Stimulated activated naive B cell treated with anti-CD40 and anti-IgM and Interleukin-4, amounts not matched to agents 10 μg/mL and 1 μg/mL and 100 μg/mL, for 72 hours (primary cell): ENCODE data around the gene TPD52L1.
"Not testable (repeated sequence)": the region's sequence is repeated elsewhere in the genome, so short reads cannot be mapped to it uniquely, and the experiment has no call there.

Experiments used
- ATAC-seq, 2 donors: fragments of 150-1000 bp; cut with Tn5 transposase; replicated peaks; 2 replicates each; pipeline ENCODE4 v1.10.0; 2021; ENCODE audit warnings: moderate library complexity in 1 of 2
- DNase-seq: peaks from one replicate; pipeline ENCODE4 v3.0.0; 2021
- H3K27ac Mint-ChIP-seq: one replicate; pipeline ENCODE4 v1.8.0; 2022; ENCODE audit warnings: mild to moderate bottlenecking, mixed read lengths
- H3K27me3 Mint-ChIP-seq, 2 donors: one replicate each; pipeline ENCODE4 v1.8.0; 2022; ENCODE audit warnings: mixed read lengths in 2 of 2
- H3K36me3 Mint-ChIP-seq, 2 donors: one replicate each; pipeline ENCODE4 v1.8.0; 2022; ENCODE audit warnings: mixed read lengths in 2 of 2, mild to moderate bottlenecking in 1 of 2
- H3K4me1 Mint-ChIP-seq, 2 donors: one replicate each; pipeline ENCODE4 v1.8.0; 2022; ENCODE audit warnings: mixed read lengths in 2 of 2, mild to moderate bottlenecking in 1 of 2
- H3K4me3 Mint-ChIP-seq, 2 donors: one replicate each; pipeline ENCODE4 v1.8.0; 2022; ENCODE audit warnings: mild to moderate bottlenecking in 2 of 2, mixed read lengths in 2 of 2, moderate library complexity in 1 of 2
- H3K9me3 Mint-ChIP-seq, 2 donors: one replicate each; pipeline ENCODE4 v1.8.0; 2022; ENCODE audit warnings: mixed read lengths in 2 of 2, mild to moderate bottlenecking in 1 of 2

TPD52L1 gene

DNA sequence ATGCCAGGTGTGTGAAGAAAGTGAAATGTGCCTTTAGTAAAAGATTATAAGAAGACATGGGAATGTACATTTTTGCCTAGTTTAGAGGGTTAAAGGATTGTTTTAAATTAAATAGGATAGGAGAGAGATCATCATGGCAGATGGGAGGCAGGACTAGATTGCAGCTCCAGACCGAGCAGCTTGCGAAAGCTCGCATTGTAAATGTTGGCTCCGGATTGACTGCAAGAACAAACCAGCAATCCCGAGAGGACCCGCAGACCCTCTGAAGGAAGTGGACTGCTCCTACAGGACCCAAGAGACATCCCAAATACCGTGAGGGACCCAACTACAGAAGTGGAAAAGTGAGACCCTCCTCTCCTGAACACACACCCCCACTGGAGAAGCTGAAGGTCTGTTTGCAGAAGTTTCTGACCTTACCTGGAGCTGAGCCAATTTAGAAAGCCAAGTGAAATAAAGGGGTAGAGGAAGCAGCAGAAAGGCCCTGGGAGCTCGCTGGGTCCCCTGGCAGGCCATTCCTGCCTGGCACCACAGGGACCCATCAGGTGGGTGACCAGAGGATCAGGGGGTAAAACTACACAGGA, 30.0 kb upstream of the TPD52L1 start:
- ATAC-seq, result no peak
- Mint-ChIP-seq H3K4me3 (no peak overlapping the region), H3K27me3 (peaks cover 7 to 10% of the 10 kb centered on the region in 2 donors), H3K4me1 (no peaks in the 10 kb centered on the region), H3K9me3 (no peaks in the 10 kb centered on the region), H3K27ac (no peak overlapping the region), H3K36me3 (no peaks in the 10 kb centered on the region)
- no peak for DNase-seq

DNA sequence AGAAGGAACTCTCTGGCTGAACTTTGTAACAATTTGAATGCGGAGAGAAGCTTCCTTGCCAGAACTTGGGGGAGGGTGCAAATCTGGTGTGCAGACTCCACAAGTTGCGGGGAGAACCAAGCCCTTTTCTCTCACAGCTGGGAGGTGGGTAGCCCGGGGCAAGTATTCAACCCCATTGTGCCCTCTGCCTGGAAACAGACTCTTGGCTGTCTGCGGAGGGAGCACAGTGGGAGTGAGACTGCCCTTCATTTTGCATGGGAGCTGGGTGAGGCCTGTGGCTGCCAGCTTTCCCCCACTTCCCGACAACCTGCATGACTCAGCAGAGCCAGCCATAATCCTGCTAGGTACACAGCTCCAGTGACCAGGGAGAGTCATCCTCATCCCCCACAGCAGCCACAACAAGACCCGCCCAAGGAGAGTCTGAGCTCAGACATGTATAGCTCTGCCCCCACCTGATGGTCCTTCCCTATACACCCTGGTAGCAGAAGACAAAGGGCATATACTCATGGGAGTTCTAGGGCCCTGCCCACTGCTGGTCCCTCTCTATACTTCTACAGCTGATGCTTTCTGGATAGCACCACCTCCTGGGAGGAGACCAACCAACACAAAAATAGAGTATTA, 29.4 kb upstream of the TPD52L1 start:
- no peaks in the 10 kb centered on the region for H3K9me3 Mint-ChIP-seq
- H3K27me3 Mint-ChIP-seq, result peaks cover 7 to 10% of the 10 kb centered on the region in 2 donors
- no peak for DNase-seq
- no peaks in the 10 kb centered on the region for H3K36me3 Mint-ChIP-seq
- H3K4me1 Mint-ChIP-seq, result no peaks in the 10 kb centered on the region
- H3K4me3 Mint-ChIP-seq, result no peak overlapping the region
- no peak overlapping the region for H3K27ac Mint-ChIP-seq
- ATAC-seq, result no peak

DNA sequence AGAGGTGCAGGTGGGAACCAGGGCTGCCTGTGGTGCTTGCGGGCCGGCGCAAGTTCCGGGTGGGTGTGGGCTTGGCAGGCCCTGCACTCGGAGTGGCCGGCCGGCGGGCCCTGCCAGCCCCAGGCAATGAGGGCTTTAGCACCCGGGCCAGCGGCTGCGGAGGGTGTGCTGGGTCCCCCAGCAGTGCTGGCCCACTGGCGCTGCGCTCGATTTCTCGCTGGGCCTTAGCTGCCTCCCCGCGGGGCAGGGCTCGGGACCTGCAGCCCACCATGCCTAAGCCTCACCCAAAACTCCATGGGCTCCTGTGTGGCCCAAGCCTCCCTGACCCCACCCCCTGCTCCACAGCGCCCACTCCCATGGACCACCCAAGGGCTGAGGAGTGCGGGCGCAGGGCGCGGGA, 27.7 kb upstream of the TPD52L1 start:
- H3K27ac Mint-ChIP-seq, H3K27me3 Mint-ChIP-seq, H3K4me3 Mint-ChIP-seq, H3K4me1 Mint-ChIP-seq, ATAC-seq, H3K9me3 Mint-ChIP-seq, DNase-seq, H3K36me3 Mint-ChIP-seq: not testable (repeated sequence)

DNA sequence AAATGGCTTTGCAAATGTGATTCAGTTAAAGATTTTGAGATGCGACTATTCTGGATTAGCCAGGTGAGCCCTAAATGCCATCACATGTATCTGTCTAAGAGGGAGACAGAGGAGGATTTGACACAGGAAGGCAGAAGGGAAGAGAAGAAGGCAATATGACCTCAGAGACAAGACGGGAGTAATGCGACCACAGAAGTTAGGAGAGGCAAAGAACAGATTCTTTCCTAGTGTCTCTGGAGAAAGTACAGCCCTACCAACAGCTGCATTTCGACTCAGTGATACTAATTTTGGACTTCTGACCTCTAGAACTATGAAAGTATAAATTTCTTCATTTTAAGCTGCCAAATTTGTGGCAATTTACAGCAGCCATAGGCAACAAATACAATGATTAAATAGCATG, 24.2 kb upstream of the TPD52L1 start:
- no peak for ATAC-seq
- H3K4me1 Mint-ChIP-seq, result no peaks in the 10 kb centered on the region
- no peak overlapping the region for H3K4me3 Mint-ChIP-seq
- H3K27me3 Mint-ChIP-seq, result no peaks in the 10 kb centered on the region
- H3K27ac Mint-ChIP-seq, result no peak overlapping the region
- no peak for DNase-seq
- H3K9me3 Mint-ChIP-seq, result no peaks in the 10 kb centered on the region
- no peaks in the 10 kb centered on the region for H3K36me3 Mint-ChIP-seq

DNA sequence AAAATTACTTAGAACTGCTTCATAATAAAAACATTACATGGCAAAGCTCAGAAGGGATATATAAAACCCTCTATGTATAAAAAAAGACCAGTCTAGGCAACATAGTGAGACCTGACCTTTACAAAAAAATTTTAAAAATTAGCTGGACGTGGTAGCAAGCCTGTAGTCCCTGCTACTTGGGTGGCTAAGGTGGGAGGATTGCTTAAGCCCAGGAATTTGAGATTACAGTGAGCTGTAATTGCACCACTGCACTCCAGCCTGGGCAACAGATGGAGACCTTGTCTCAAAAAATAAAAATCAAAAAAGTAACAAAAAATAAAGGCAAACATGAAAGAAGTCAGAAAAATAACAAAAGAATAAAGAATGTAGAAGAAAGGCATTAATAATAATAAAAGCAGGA, 21.5 kb upstream of the TPD52L1 start:
- H3K4me3 Mint-ChIP-seq, result no peak overlapping the region
- ATAC-seq (no peak), DNase-seq (no peak)
- peaks cover 0 to 4% of the 10 kb centered on the region in 2 donors for H3K27me3 Mint-ChIP-seq
- H3K27ac Mint-ChIP-seq, result no peak overlapping the region
- no peaks in the 10 kb centered on the region for H3K36me3 Mint-ChIP-seq
- H3K9me3 Mint-ChIP-seq, result no peaks in the 10 kb centered on the region
- H3K4me1 Mint-ChIP-seq, result no peaks in the 10 kb centered on the region

DNA sequence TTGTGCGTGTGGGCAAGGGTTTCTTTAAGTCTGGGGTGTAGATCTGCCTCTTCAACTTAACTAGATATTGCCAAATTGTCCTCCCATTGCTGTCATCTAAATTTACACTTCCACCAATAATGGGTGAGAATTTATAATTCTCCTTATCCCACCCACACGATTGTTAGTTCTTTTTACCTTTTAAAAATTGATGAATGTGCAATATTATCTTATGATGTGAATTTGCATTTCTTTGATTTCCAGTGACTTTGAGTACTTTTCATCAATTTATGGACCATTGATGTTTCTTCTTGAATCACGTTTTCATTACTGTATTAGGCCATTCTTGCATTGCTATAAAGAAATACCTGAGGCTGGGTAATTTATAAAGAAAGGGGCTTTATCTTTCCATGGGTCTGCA, 17.2 kb upstream of the TPD52L1 start:
- Mint-ChIP-seq H3K36me3 (no peaks in the 10 kb centered on the region), H3K4me1 (no peaks in the 10 kb centered on the region), H3K27me3 (peaks cover 0 to 4% of the 10 kb centered on the region in 2 donors), H3K27ac (no peak overlapping the region), H3K4me3 (no peak overlapping the region), H3K9me3 (peaks cover 0 to 2% of the 10 kb centered on the region in 2 donors)
- no peak for DNase-seq
- no peak for ATAC-seq

DNA sequence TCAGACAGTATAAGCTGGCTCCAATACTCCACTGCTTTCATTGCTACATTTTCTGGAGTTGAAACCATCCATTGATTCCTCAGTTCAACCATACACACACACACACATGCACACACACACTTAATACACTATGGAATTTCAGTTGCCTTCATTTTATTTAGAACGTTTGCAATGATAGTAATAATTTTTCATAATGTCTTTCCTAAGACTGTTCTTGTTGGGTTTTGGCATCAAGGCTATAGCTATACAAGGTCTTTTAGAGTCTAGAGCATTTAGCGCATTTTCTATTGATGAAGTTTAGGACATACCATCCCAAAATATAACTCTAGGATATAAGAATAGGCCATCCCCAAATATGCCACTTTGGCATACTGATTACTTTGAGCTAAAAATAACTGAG, 15.5 kb upstream of the TPD52L1 start:
- H3K36me3 Mint-ChIP-seq, result no peaks in the 10 kb centered on the region
- ATAC-seq, result no peak
- H3K9me3 Mint-ChIP-seq, result peaks cover 0 to 2% of the 10 kb centered on the region in 2 donors
- H3K27ac Mint-ChIP-seq, result no peak overlapping the region
- peaks cover 0 to 4% of the 10 kb centered on the region in 2 donors for H3K27me3 Mint-ChIP-seq
- H3K4me3 Mint-ChIP-seq, result no peak overlapping the region
- no peak for DNase-seq
- H3K4me1 Mint-ChIP-seq, result no peaks in the 10 kb centered on the region

DNA sequence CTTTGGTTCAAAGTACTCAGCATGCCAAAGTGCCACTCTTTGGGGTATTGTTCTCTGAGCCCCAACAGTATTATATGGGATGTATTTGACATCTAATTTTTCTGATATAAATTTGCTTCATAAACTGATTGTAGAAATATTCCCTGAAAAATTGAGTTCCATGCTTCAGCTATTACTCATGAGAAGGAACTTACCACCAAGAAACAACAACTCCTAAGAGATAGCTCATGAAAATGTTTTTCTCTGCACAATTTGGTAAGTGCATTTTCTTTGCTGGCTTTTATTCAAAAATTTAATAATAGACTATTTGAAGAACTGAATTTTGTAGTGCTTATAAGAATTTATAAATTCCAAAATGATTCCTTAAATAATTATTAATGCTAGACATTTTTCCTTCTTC, 12.8 kb upstream of the TPD52L1 start:
- Mint-ChIP-seq H3K27ac (no peak overlapping the region), H3K9me3 (peaks cover 0 to 3% of the 10 kb centered on the region in 2 donors), H3K36me3 (no peaks in the 10 kb centered on the region), H3K4me3 (no peak overlapping the region), H3K27me3 (peaks cover 0 to 13% of the 10 kb centered on the region in 2 donors), H3K4me1 (no peaks in the 10 kb centered on the region)
- ATAC-seq (no peak), DNase-seq (no peak)

DNA sequence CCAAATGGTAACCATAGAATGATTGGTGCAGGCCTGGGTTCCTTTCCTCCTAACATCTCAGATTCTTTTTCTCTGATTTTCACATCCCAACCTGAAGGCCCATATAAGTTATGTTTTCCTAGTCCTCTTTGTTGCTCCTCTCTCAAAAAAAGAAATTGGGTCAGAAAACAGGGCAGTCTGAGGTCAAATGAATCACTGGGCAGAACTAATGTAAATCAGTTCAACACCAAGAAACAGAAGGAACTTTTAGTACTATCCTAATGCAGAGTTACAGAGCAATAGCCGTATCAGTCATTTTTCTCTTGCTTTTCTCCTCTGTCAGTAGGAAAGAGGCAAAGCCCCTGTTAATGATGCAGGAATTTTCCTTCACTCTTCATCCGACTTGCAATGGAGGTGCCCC, 11.0 kb upstream of the TPD52L1 start:
- no peaks in the 10 kb centered on the region for H3K4me1 Mint-ChIP-seq
- ATAC-seq, result no peak

DNA sequence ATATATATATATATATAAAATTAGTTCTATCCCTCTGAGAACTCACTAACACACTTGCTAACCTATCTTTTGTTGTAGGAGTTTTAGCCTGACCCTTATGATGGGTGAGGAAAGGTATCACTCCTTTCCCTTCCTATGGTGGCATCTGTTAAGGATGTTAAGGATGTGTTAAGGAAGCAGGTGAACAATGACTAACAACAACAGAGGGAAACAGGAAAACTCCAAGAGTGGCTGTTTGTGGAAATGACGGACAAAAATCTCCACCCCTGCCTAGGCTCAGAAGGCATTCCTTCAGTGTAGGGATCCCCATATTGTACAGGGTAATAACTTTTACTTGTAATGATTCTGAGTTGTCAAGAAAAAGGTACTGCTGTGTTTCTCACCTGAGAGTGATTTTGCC, 8.8 kb upstream of the TPD52L1 start:
- no peak overlapping the region for H3K27ac Mint-ChIP-seq
- H3K4me1 Mint-ChIP-seq, result no peaks in the 10 kb centered on the region
- ATAC-seq, result no peak
- no peak overlapping the region for H3K4me3 Mint-ChIP-seq
- peaks cover 22 to 37% of the 10 kb centered on the region in 2 donors for H3K27me3 Mint-ChIP-seq
- peaks cover 0 to 3% of the 10 kb centered on the region in 2 donors for H3K9me3 Mint-ChIP-seq
- no peaks in the 10 kb centered on the region for H3K36me3 Mint-ChIP-seq
- DNase-seq, result no peak

More for the DNA sequence above, 11.0 kb upstream of the TPD52L1 start:
- Mint-ChIP-seq H3K9me3 (peaks cover 0 to 3% of the 10 kb centered on the region in 2 donors), H3K36me3 (no peaks in the 10 kb centered on the region), H3K4me3 (no peak overlapping the region), H3K27ac (no peak overlapping the region), H3K27me3 (peaks cover 13 to 23% of the 10 kb centered on the region in 2 donors)
- DNase-seq, result no peak

DNA sequence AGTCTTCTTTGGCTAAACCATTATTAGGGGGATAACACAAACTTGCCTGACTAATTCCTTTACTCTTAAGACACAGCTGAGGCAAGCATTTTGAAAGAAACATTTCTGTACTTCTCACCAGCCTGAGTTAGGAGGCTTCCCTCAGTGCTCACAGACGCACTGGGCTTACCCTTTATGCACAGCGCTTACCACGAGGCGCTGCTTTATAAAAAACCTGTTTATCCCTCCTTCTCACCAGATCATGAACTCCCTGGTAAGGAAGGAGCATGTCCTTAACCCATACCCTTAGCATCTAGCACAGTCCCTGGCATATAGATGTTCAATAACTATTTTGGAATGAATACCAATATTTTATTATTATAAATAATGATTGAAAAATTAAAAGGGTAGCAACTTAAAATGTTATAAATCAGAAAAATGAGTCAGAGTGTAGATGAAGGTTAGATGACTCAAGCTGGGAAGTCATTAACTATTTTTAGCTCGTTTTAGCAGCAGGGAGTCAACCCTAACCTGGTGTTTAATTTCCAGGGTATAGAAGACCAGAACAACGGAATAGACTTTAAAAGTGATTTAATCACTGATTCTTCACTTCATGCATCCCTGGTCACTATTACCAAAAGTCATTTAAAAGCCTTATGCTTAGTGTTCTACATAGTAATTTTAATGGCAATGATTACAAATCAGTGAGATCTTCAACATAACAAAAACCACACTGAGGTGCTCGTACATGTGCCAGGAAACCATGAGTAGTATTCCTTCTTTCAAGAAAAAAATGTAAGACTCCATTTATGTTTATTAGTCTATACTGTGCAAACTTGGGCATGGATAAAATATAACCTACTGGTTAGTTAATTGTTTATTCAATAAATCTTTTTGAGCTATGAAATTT, 4.1 kb upstream of the TPD52L1 start:
- DNase-seq (no peak), ATAC-seq (no peak)
- H3K27me3 Mint-ChIP-seq, result peaks cover 38 to 58% of the 10 kb centered on the region in 2 donors
- no peaks in the 10 kb centered on the region for H3K9me3 Mint-ChIP-seq
- no peak overlapping the region for H3K27ac Mint-ChIP-seq
- H3K4me3 Mint-ChIP-seq, result no peak overlapping the region
- no peaks in the 10 kb centered on the region for H3K36me3 Mint-ChIP-seq
- H3K4me1 Mint-ChIP-seq, result peaks cover 4 to 10% of the 10 kb centered on the region in 2 donors

DNA sequence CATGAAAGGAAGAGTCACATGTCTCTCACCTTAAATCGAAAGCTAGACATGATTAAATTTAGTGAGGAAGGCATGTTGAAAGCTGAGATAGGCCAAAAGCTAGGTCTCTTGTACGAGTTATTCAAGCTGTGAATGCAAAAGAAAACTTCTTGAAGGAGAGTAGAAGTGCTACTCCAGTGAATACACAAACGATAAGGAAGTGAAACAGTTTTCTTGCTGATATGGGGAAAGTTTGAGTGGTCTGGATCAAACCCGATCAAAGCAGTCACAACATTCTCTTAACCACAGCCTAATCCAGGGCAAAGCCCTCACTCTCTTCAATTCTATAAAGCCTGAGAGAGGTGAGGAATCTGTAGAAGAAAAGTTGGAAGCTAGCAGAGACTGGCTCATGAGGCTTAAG, 1.9 kb upstream of the TPD52L1 start:
- ATAC-seq, result peak; percentile 21 to 41
- Mint-ChIP-seq H3K4me1 (peaks cover 4 to 12% of the 10 kb centered on the region in 2 donors), H3K4me3 (no peak overlapping the region), H3K36me3 (no peaks in the 10 kb centered on the region), H3K9me3 (no peaks in the 10 kb centered on the region), H3K27me3 (peaks cover 48 to 70% of the 10 kb centered on the region in 2 donors), H3K27ac (no peak overlapping the region)
- no peak for DNase-seq

DNA sequence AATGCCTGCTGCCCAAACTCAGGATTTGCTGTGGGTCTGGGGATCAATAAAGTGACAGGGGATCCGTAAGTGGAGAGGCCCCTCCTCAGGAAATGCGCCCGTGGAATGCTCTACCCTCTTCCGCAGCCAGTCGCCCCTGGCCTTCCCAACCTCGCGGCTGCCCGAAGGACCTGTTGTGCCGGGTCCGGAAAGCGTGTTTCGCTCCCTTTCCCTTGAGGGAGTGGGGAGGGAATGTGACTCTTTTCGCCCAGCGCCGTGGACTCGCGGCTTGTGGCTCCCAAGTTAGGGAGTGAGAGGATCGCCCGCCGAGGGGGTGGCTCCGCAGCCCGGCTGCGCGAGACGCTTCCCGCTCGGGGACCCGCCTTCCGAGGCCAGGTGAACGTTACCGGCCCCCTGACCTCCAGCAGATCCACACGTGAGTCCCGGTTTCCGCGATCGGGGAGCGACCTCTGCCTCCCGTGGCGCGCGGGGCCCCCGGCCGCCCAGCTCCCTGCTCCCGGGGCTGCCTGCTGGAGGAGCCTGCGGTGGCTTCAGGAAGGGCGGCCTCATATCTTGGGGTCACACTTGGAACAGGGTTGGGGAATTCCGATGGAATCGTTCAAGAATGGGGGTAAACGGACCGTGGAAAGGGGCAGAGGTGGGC, 666 bp downstream of the TPD52L1 start:
- H3K27ac Mint-ChIP-seq, result no peak overlapping the region
- H3K4me1 Mint-ChIP-seq, result peaks cover 6 to 12% of the 10 kb centered on the region in 2 donors
- no peaks in the 10 kb centered on the region for H3K36me3 Mint-ChIP-seq
- ATAC-seq, result peak in 1 of 2 donors; percentile 5
- peak overlapping the region; percentile 62 to 81 for H3K4me3 Mint-ChIP-seq
- DNase-seq, result no peak
- H3K27me3 Mint-ChIP-seq, result peaks cover 41 to 53% of the 10 kb centered on the region in 2 donors
- H3K9me3 Mint-ChIP-seq, result peaks cover 0 to 5% of the 10 kb centered on the region in 2 donors

DNA sequence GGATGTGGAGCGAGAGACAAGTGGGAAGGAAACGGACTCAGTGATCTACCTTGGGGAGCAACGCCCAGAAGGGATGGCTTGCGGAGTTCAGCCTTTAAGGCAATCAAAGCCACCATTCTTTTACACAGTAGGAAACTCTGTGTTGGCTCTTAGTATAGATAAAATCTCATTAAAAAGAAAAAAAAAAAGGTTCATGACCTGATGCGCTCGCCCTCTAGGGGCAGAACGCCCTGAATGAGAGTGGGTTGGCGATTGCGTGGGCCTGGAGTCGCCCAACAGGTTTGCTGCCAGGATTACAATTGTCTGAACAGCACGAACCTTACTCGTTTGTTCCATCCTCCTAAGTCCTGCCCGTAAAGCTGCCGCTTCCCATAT, 1.2 kb downstream of the TPD52L1 start:
- Mint-ChIP-seq H3K9me3 (peaks cover 5 to 10% of the 10 kb centered on the region in 2 donors), H3K4me1 (peaks cover 6 to 12% of the 10 kb centered on the region in 2 donors), H3K27me3 (peaks cover 41 to 53% of the 10 kb centered on the region in 2 donors), H3K27ac (no peak overlapping the region), H3K4me3 (peak overlapping the region; percentile 10 to 81), H3K36me3 (no peaks in the 10 kb centered on the region)
- ATAC-seq (peak; percentile 33 to 58), DNase-seq (no peak)
